ENCODE results near the gene IPMK.
"Not testable (repeated sequence)": the region's sequence is repeated elsewhere in the genome, so short reads cannot be mapped to it uniquely, and the experiment has no call there.

The IPMK gene

DNA sequence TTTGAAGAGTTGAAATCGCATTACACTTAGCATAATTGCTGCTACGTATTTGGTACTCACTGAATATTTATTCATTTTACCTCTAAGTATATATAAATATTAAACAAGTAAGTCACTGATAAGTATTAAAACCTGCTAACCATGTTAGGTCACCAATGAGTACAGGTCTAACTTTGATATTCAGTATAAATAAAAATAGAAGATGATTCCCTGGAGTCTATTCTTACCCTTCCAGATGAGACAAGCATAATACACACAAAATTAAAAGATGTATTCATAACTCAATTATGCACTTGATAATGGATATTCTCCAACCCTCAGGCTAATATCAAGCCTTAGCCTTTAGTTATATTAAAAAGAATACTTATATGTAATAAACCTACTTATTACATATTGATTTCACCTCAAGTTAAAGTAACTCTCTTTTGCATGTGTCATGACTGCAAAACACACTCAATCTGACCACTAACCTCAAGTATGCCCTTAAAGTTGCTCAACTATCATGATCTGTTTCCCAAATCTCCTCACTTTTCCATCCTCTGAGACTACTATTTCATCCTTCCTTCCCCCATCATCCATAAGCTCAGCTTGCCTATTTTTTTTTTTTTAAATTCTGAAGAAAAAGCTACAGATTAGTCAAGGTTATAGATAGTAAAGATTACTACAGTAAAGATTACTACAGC is 46.8 kb downstream of the IPMK start:
- peak; percentile 66 for DNase-seq (ENCODE audit: low read depth)

DNA sequence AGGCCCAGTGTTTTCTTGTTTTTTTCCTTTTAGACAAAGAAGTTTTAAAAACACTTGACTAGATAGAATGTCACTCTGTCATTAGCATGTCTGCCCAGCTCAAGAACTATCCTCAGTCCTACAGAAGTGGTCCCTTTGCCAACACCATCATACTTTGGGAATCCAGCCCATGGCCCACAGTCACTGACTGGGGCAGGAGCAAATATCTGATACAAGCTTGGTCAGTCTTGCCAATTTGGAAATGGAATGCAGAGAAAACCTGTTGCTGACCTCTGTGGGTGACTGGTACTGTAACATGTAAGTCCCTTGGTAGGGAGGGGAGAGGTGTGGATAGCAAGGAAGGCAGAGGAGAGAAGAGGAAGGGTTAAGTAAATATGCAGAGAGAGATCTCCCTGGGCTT is 47.8 kb downstream of the IPMK start:
- no peak for DNase-seq (ENCODE audit: low read depth)

DNA sequence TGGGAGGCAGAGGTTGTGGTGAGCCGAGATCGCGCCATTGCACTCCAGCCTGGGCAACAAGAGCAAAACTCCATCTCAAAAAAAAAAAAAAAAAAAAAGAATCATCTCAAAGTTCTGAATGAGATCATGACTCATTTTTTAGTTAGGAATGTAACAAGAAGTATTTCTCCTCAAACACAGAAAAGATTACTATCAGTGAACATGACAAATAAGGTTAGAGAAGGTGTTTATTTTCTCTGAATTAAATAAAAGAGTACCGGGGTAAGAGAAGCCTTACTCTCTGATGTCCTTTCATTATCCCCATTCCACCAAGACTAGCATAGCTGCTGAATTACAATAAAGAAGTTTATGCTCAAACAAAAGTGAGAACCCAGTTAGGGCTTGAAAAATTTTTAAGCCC is 50.1 kb downstream of the IPMK start:
- DNase-seq (ENCODE audit: low read depth), result no peak

DNA sequence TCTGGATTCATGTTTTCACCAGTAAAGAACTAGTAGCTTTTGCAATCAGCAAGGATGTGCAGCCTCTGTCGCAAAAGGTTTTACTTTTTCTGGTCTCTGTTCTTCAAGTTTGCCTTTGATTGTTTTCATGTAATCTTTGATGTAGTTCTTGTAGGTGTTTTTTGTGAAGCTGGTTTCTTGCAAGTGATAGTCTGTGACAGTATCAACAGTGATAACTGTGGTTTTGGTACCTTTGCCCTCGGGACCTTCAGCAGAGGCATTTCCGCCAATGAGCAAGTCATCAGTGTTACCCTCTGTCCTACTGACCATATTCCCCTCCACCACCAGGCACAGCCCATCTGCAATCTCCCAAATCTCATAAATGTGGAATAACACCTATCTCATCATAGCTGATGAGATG is 55.1 kb downstream of the IPMK start:
- no peak for DNase-seq (ENCODE audit: low read depth)

DNA sequence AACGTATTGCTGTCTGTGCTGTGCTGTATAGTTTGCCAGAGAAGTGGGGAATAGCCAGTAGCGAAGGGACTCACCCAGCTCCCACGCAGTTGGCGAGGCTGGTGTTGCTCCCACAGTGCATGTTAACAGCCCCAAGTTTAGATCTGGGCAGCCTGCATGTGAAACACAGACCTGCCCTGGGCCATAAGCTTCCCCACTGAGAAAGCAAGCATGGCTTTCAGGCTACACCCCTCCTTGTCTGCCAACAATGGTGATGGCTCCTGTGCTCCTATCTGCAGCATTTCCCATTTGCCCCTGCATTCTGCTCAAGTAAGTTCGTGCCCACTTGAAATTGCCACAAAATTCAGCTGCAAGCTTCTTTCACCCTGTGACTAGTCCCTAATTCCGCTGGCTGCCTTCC is 57.5 kb downstream of the IPMK start:
- DNase-seq (ENCODE audit: low read depth), result no peak

DNA sequence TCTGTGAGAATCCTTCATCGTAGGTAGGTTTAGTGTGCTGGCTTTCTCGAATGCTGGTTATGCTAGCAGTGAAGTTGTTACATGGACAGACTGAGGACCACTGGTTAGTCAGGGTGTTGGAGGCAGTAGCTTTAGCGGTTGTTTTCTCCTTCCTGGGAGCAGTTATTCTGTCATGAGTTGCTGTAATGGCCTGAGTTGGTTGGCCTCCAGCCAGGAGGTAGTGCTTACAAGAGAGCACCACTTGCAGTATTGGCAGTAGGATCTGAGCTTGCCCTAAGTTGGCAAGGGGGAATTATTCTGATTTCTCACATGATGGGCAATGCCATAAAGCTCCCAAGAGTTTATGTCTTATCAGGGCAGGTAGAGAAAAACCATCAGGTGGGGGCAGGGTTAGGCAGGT is 58.0 kb downstream of the IPMK start:
- no peak for DNase-seq (ENCODE audit: low read depth)

DNA sequence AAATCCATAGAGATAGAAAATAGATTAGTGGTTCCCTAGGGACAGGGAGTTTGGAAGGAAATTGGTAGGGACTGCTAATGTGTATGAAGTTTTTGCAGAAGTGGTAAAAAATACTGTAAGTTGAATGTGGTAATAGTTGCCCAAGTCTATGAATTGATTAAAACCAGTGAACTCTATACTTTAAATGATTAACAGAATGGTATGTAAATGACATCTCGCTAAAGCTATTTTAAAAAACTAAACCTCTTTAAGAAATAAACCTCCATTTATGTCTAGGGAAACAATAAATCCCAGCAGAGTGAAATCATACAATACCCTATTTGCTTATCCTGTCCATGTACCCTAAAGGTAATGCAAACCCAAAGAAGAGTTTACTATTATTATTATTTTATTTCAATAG is 61.4 kb downstream of the IPMK start:
- no peak for DNase-seq (ENCODE audit: low read depth)

DNA sequence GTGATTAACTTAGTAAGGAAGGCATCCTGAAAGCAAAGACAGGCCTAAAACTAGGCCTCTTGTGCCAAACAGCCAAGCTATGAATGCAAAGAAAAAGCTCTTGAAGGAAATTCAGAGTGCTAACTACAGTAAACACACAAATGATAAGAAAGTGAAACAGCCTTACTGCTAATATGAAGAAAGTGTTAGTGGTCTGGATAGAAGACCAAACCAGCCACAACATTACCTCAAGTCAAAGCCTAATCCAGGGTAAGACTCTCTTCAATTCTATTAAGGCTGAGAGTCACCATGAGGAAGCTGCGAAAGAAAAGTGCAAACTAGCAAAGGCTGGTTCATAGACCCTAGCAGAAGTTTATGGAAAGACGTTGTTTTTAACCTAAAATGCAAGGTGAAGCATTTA is 66.0 kb downstream of the IPMK start:
- DNase-seq (ENCODE audit: low read depth), result no peak

DNA sequence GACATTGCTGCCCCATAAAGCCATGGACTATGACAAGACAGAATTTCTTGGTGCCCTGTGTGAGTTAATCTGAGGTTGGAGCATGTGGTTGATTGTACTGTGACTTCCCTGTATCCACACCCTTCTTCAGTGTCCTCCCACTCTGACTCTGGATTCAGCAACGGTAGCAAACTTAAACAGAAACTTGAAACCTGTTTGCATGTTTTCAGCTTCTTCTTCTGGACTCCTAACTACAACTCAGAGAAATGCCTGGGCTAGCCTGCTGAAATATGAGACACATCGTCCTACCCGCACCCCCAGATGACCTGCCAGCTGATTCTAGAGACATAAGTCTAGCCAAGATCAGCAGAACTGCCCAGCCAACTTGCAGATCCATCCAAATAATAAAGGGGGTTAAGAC is 78.4 kb downstream of the IPMK start:
- peak; percentile 58 for DNase-seq (ENCODE audit: low read depth)

DNA sequence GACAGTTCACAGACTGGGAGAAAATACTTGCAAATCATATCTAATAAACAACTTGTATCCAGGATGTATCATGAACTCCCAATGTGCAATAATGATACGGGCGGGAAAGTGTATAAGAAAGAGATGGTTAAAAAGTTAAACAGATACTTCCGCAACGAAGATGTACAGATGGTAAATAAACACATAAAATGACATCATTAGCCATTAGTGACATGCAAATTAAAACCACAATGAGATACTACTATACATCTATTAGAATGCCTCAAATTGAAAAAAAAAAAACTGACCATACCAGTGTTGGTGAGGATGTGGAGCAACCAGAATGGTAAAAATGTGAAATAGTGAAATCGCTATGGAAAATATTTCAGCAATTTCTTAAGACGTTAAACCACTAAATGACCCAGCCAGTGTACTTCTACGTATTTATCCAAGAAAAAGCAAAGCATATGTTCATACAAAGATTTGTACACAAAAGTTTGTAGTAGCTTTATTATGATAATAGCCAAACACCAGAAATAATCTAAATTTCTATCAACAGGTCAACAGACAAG is 83.5 kb downstream of the IPMK start:
- no peak for DNase-seq (ENCODE audit: low read depth)

DNA sequence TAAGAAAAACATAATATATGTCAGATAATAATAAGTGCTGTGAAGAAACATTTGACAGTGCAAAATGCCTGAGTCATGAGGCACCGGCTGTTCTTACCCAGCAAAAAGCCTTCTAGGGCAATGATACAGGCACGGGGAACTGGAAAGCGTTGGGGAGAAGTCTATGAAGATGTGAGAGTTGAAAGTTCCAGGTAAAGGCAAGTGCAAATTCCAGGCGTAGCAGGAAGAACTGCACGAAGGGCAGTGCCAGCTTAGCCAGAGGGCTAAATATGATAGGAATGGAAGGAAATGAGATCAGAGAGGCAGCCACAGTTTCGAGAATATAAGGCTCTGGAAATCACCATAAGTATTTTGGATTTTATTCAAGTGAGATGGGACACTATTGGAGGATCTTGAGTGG is 87.0 kb downstream of the IPMK start:
- DNase-seq (ENCODE audit: low read depth), result no peak

DNA sequence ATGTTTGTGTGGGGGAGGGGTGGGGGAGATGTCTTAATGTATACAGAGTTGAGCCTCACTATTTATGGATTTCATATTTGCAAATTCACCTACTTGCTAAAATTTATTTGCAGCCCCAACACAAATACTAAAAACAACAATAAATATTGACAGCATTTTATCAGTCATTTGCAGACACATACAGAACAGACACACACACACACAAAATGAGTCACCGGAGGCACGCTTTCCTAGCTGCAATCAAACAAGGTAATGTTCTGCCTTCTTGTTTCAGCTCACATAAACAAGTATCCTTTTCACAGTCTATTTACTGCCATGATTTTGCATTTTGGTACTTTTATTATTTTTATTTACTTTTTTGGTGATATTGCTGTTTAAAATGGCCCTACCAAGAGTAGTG is 88.5 kb downstream of the IPMK start:
- DNase-seq (ENCODE audit: low read depth), result no peak

DNA sequence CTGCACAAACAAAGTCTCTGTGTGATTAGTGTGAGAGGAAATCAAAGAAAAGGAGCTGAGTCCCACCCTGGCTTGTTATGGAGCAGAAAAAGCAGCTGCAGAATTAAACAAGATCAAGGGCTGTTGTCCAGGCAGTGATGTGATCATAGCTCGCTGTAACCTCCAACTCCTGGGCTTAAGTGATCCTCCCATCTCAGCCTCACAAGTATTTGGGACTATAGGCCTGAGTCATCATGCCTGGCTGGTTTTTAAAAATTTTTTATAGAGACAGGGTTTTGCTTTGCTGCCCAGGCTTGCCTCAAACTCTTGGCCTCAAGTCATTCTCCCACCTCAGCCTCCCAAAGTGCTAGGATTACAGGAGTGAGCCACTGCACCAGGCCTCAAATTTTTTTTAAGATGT is 88.9 kb downstream of the IPMK start:
- DNase-seq (ENCODE audit: low read depth), result no peak

DNA sequence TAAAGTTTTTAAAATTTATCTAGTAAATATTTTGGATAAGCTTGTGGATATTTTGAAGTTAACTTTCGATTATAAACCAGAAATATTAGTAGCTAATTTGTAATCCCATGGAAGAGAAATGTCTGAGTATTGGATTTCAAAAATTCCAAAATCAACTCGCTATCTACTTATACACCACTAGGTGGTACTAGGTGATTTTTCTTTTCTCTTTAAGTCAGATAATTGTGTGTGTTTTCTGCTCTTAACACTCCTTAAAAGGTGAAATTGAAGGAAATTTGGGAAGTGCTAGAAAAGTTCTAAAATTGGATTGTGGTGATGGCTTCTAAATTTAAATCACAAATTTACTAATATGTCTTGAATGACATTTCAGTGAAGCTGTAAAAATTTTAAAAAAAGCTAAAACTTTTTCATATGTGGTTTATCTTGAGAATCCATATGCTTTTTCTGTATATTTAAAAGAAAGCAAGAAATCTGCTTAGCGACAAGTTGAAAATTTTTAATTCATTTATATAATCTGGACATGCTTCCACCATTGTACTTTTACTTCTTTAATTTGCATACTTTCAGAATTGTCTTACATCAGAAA is 90.2 kb downstream of the IPMK start:
- DNase-seq (ENCODE audit: low read depth), result peak; percentile 25

DNA sequence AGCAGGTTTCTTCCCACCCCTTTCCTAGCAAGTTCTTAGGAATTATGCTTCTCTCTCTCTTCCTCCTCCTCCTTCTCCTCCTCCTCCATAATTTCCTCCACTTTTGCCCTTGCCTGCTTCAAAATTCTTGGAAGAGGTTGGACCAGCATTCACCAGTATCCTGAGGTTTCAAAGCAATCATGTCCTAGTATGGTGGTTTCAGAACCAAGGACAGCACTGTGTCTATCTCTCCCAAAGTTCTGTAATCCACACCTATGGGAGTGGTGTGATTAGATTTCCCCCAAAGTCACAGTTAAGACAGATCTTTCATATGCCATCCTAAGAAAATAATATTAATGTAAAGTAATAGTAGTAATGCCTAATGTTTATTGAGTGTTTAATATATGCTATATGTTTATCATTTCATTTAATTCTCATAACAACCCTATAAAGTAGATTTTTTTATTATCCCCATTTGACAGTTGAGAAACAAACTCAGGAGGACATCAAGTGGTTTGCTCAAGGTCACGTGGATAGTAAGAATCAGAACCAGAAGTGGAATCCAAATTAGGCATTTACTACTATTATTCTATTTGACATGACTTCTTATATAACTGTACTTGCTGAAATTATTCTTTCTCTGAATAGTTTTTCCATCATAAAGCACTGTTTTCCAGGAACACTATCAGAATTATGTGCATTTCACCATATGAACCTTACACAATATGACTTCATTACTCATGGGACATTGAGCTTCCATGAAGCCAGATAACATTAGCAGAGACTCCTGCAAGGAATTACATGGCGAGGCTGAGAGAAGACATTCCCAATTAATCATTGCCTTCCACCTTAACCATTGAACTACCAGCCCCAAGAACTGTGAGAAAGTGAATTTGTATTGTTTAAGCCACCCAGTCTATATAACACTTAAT is 91.4 kb downstream of the IPMK start:
- no peak for DNase-seq (ENCODE audit: low read depth)

DNA sequence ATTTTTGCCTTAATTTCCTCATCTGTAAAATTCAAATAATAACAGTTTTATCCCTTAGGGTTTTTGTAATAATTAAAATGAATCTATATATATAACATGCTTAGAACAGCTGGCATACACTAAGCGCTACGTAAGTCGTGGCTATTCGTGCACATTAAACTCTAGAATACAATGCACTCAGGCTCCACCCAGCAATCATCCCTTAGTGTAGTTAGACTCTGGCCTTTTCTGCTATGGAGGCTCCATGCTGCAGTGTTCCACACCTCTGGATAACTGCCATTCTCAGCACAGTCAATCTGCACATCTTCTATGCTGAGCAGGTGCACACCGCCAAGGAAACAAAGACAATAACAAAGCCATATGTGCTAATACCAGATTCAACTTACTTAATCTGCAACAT is 92.9 kb downstream of the IPMK start:
- no peak for DNase-seq (ENCODE audit: low read depth)

DNA sequence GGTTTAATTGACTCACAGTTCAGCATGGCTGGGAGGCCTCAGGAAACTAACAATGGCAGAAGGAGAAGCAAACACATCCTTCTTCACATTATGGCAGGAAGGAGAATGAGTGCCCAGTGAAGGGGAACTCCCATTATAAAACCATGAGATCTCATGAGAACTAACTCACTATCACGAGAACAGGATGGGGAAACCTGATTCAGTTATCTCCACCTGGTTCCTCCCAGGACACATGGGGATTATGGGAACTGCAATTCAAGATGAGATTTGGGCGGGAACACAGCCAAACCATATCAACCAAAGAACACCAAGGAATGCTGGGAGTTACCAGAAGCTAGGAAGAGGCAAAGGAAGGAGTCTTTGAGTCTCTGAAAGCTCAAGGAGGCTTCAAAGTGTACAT is 94.3 kb downstream of the IPMK start:
- no peak for DNase-seq (ENCODE audit: low read depth)

DNA sequence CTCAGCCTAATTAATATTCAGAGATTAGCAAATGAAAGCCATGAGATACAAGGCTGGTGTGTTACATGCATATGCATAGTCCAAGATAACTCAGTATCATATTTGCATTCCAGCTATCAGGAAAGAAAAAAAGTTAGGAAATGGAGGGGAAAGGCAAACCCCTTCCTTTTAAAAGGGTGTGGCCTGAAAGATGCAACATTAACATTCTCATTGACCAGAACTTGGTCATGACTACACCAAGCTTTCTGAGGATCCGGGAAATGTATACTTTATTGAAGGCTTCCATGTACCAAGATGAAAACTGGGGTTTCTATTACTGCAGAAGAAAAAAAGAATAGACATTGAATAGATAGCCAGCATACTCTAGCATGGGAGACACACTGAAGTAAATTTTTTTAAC is 96.5 kb downstream of the IPMK start:
- DNase-seq (ENCODE audit: low read depth), result no peak

DNA sequence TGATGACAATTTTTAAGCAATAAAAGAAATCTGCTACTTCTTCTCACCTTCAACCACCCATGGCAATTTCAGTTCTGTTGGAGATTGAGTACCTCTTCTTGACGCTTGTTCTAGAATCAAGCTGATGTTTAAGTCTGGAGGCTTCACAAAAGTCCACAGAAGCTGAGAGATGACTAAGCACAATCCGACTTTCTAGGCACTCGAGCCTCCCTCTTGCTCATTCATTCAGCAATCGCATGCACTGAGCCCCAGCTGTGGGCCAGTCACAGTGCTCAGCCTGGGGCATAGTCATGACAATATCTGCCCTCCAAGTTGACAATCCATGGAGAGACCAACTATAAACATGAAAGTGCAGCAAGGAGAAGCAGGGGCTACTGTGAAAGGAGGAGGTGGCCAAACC is 103.2 kb downstream of the IPMK start:
- DNase-seq (ENCODE audit: low read depth), result no peak

DNA sequence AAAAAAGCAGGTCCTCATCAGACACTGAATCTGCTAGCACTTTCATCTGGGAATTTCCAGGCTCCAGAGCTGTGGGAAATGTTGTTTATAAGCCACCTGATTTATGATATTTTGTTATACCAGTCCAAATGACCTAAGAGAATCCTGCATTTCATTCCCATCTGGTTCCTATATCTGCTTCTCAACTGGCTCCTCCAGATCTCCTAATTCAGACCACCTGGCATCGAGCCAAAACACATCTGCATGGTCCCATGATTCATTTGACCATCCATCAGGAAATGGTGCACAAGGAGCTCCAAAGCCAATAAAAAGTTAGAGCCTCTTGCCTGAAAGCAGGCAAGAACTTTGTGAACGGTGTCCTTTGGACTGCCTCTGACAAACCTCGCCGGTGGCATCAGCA is 108.9 kb downstream of the IPMK start:
- DNase-seq (ENCODE audit: low read depth), result no peak

DNA sequence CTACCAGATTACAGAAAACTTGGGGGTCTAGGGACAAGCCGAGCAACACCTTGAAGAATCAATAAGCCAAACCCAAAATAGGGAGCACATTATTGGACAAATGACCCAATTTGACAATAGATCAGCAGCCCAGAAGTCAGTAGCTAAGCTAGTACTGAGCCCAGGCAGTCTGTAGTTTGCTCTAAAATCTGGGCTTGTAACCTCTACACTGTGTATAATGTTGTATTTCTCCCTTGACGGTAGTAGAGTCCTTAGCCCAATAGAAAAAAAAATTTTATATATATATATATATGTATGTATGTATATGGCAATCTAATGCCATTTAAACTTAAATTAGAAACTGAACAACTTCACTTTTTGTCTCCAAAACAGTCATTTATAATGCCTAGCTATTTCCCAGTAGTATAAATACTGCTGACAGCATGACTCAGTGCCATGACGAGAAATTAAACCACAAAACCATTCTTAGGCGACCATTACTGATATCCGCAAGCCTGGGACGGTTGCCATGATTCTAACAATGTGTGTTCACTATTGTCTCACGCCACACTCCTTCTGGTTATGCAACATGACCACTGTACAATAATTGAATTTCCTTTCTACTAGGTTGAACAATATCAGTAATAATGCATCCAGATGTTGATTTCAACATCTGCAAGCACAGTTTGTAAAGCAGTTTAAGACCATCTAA is 110.5 kb downstream of the IPMK start:
- DNase-seq (ENCODE audit: low read depth), result peak; percentile 94

DNA sequence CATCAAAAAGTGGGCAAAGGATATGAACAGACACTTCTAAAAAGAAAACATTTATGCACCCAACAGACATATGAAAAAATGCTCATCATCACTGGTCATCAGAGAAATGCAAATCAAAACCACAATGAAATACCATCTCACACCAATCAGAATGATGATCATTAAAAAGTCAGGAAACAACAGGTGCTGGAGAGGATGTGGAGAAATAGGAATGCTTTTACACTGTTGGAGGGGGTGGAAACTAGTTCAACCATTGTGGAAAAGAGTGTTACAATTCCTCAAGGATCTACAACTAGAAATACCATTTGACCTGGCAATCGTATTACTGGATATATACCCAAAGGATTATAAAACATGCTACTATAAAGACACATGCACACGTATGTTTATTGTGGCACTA is 111.8 kb downstream of the IPMK start:
- DNase-seq (ENCODE audit: low read depth), result not testable (repeated sequence)

All from fibroblast of gingiva (primary cell).